GM12892 (cell line): Measurements from ENCODE around the gene GNB3.

Experiments
- POLR2AphosphoS5 ChIP-seq: IDR thresholded peaks from 2 replicates; pipeline ENCODE4 v1.6.1; 2011; ENCODE audit warnings: low read depth, low read length, control low read depth
- TAF1 ChIP-seq: IDR thresholded peaks from 2 replicates; pipeline ENCODE4 v1.6.1; 2011; ENCODE audit warnings: low read depth, mild to moderate bottlenecking, control low read depth, low read length, borderline replicate concordance

DNA sequence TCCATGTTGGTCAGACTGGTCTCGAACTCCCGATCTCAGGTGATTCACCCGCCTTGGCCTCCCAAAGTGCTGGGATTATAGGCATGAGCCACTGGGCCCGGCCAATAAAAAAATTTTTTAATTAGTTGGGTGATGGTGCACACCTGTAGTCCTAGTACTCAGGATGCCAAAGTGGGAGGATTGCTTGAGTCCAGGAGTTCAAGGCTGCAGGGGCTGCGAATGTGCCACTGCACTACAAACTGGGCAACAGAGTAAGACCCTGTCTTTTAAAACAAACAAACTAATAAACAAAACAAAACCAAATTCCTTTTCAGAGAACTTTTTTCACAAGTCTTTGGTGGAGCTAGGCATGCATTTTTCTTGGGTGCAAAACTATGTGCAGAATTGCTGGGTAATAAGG, 42.5 kb downstream of the GNB3 start:
- no peak for TF ChIP-seq POLR2AphosphoS5
- no peak for TF ChIP-seq TAF1
